Type B pancreatic cell (in vitro differentiated cells): ENCODE data around the gene FLVCR2. TPM values are rescaled to one million over a fixed set of nuclear protein-coding genes. Genes with fewer than 3 reads are reported as not detected.

Source experiments
- DNase-seq: peaks from one replicate; pipeline ENCODE4 v3.0.0; 2021; ENCODE audit warnings: mixed read lengths; ENCODE audit not compliant: unreplicated experiment; ENCODE audit errors: extremely low spot score
- H3K27ac Mint-ChIP-seq: 2 replicates; pipeline ENCODE4 v1.8.0; 2021; ENCODE audit warnings: mild to moderate bottlenecking, mixed read lengths
- H3K27me3 Mint-ChIP-seq: 2 replicates; pipeline ENCODE4 v1.8.0; 2021; ENCODE audit warnings: mixed read lengths
- H3K36me3 Mint-ChIP-seq: 2 replicates; pipeline ENCODE4 v1.8.0; 2021; ENCODE audit warnings: mixed read lengths
- H3K4me1 Mint-ChIP-seq: one replicate; pipeline ENCODE4 v1.8.0; 2021; ENCODE audit warnings: mixed read lengths; ENCODE audit not compliant: unreplicated experiment
- H3K4me3 Mint-ChIP-seq: 2 replicates; pipeline ENCODE4 v1.8.0; 2021; ENCODE audit warnings: mild to moderate bottlenecking, mixed read lengths
- H3K9me3 Mint-ChIP-seq: 2 replicates; pipeline ENCODE4 v1.8.0; 2021; ENCODE audit warnings: mixed read lengths
- CTCF ChIP-seq: fragments of 200-600 bp; sonication (generic); conservative IDR thresholded peaks from 2 replicates; pipeline ENCODE4 v1.5.0; 2021; ENCODE audit warnings: antibody characterized with exemption, mild to moderate bottlenecking
- total RNA-seq: library from RNA; stranded (reverse); gene quantifications from 2 replicates; pipeline ENCODE4 v1.2.1, GENCODE V29; 2021; ENCODE audit warnings: low replicate concordance

The FLVCR2 gene
- total RNA-seq, 1 donor from 2014 or later: 5.6 TPM

- H3K36me3 Mint-ChIP-seq: peaks cover 4% of the 10 kb centered on the region
- peaks cover 11% of the 10 kb centered on the region for H3K9me3 Mint-ChIP-seq
- H3K27me3 Mint-ChIP-seq: peaks cover 4% of the 10 kb centered on the region
- TF ChIP-seq CTCF: no peak
- no peak overlapping the region for H3K4me3 Mint-ChIP-seq
- no peak for DNase-seq
- H3K27ac Mint-ChIP-seq: peak overlapping the region; percentile 37
- H3K4me1 Mint-ChIP-seq: peaks cover 15% of the 10 kb centered on the region
Measured at GRCh38 chr14:75559045-75559444, 19.4 kb upstream of the FLVCR2 start.

DNA sequence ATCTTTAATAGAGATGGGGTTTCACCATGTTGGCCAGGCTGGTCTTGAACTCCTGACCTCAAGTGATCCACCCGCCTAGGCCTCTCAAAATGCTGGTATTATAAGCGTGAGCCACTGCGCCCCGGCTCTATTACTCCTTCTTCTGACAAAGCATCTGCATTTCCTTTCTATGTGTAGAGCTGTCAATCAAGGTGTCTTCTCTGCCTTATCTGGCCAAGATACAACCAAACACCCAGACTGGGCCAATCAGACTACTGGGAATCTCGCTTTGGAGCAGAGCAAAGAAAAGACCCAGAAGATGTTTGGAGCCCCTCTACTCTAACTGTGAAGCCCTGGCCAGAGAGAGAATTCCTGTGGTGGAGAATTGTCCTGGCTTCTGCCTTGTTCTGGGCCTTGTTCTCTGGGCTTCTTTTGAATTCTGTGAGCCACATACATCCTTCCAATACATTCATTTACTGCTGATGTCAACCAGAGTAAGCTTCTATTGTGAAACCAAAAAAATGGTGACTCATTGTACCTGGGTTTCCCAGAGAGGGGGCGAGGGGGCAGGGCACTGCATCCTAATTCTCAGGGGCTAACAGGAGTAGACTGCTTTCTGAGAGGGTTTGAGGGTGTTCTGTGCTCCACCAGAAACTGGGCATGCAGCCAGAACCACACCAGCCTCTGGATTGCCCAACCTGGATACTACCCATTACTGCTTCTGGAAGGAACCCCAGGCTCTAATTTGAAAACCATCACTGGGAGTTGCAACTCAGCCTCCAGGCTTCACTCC is 18.8 kb upstream of the FLVCR2 start:
- Mint-ChIP-seq H3K4me3 (no peak overlapping the region), H3K36me3 (peaks cover 1% of the 10 kb centered on the region), H3K27me3 (peaks cover 4% of the 10 kb centered on the region), H3K4me1 (peaks cover 11% of the 10 kb centered on the region), H3K9me3 (peaks cover 6% of the 10 kb centered on the region), H3K27ac (peak overlapping the region; percentile 37)
- no peak for DNase-seq
- no peak for TF ChIP-seq CTCF

DNA sequence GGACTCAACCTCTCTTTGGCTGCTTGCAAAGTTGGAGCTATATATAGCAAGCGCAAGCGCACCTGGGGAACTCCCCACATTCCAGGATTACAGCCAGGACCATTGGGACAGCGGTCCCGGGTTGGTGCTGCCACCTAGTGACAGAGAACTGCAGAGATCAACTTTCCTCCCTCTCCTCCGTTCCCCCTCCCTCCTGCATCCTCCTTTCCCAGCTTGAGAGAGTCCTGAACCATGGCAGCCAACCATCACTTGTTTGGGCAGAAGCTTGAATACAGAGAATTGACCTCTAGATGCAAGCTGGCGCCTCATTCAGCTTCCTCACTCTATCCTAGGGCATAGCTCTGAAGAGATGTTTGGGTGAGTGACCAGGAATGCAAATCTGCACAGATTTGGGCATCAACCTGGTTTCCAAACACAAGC is 17.4 kb upstream of the FLVCR2 start:
- no peak overlapping the region for H3K27ac Mint-ChIP-seq
- peaks cover 5% of the 10 kb centered on the region for H3K4me1 Mint-ChIP-seq
- peak; percentile 78 for DNase-seq
- H3K27me3 Mint-ChIP-seq: peaks cover 4% of the 10 kb centered on the region
- TF ChIP-seq CTCF: peak; percentile 89
- H3K9me3 Mint-ChIP-seq: no peaks in the 10 kb centered on the region
- no peak overlapping the region for H3K4me3 Mint-ChIP-seq
- H3K36me3 Mint-ChIP-seq: no peaks in the 10 kb centered on the region

- no peak for DNase-seq
- H3K36me3 Mint-ChIP-seq: no peaks in the 10 kb centered on the region
- H3K4me3 Mint-ChIP-seq: no peak overlapping the region
- H3K9me3 Mint-ChIP-seq: no peaks in the 10 kb centered on the region
- peaks cover 12% of the 10 kb centered on the region for H3K27me3 Mint-ChIP-seq
- peaks cover 5% of the 10 kb centered on the region for H3K4me1 Mint-ChIP-seq
- TF ChIP-seq CTCF: no peak
- H3K27ac Mint-ChIP-seq: no peak overlapping the region
Measured at GRCh38 chr14:75562089-75562488, 16.3 kb upstream of the FLVCR2 start.

GRCh38 chr14:75562489-75562888 is 15.9 kb upstream of the FLVCR2 start:
- peaks cover 5% of the 10 kb centered on the region for H3K4me1 Mint-ChIP-seq
- H3K27ac Mint-ChIP-seq: no peak overlapping the region
- H3K27me3 Mint-ChIP-seq: peaks cover 12% of the 10 kb centered on the region
- no peak for TF ChIP-seq CTCF
- no peak for DNase-seq
- H3K36me3 Mint-ChIP-seq: no peaks in the 10 kb centered on the region
- H3K4me3 Mint-ChIP-seq: no peak overlapping the region
- no peaks in the 10 kb centered on the region for H3K9me3 Mint-ChIP-seq
